Activated naive CD4-positive, alpha-beta T cell (primary cell): Measurements from ENCODE around the gene IRX4.

Source experiments
- DNase-seq, 4 experiments: peaks; one replicate each; lab custom pipeline; 2025; lab: John Stamatoyannopoulos, UW

The IRX4 gene

GRCh38 chr5:1913578-1913977 lies 30.9 kb upstream of the IRX4 start:
- DNase-seq: no peak

- DNase-seq: no peak
These were observed 30.3 kb upstream of the IRX4 start for GRCh38 chr5:1912951-1913565.

GRCh38 chr5:1911773-1912235 lies 29.1 kb upstream of the IRX4 start:
- no peak for DNase-seq

- DNase-seq: no peak
These were observed 28.4 kb upstream of the IRX4 start for GRCh38 chr5:1910861-1911772.

GRCh38 chr5:1910081-1910760 lies 27.5 kb upstream of the IRX4 start:
- no peak for DNase-seq

GRCh38 chr5:1909346-1909985 lies 26.7 kb upstream of the IRX4 start:
- no peak for DNase-seq

GRCh38 chr5:1908931-1909330 lies 26.2 kb upstream of the IRX4 start:
- no peak for DNase-seq

GRCh38 chr5:1907616-1908015 lies 24.9 kb upstream of the IRX4 start:
- no peak for DNase-seq

- no peak for DNase-seq
These were observed 22.4 kb upstream of the IRX4 start for GRCh38 chr5:1905108-1905507.

GRCh38 chr5:1901983-1902382 lies 19.3 kb upstream of the IRX4 start:
- DNase-seq: no peak

GRCh38 chr5:1901061-1901460 lies 18.3 kb upstream of the IRX4 start:
- no peak for DNase-seq

GRCh38 chr5:1899201-1899600 lies 16.5 kb upstream of the IRX4 start:
- no peak for DNase-seq

GRCh38 chr5:1897816-1898450 lies 15.2 kb upstream of the IRX4 start:
- DNase-seq: no peak

GRCh38 chr5:1897386-1897785 lies 14.7 kb upstream of the IRX4 start:
- DNase-seq: no peak

- no peak for DNase-seq
These were observed 14.1 kb upstream of the IRX4 start for GRCh38 chr5:1896602-1897376.

GRCh38 chr5:1895739-1896420 lies 13.2 kb upstream of the IRX4 start:
- DNase-seq: no peak

GRCh38 chr5:1894243-1894642 lies 11.5 kb upstream of the IRX4 start:
- DNase-seq: no peak

- no peak for DNase-seq
These were observed 11.0 kb upstream of the IRX4 start for GRCh38 chr5:1893754-1894153.

GRCh38 chr5:1892685-1893445 lies 10.1 kb upstream of the IRX4 start:
- no peak for DNase-seq

GRCh38 chr5:1892211-1892610 lies 9.5 kb upstream of the IRX4 start:
- no peak for DNase-seq
